GM12892 (cell line): ENCODE measurements around the gene FUT7.

ENCODE experiments used
- DNase-seq: peaks from one replicate; pipeline ENCODE4 v3.0.0; 2011; ENCODE audit not compliant: insufficient read length
- FAIRE-seq: peaks from 2 replicates; lab custom pipeline; 2011; peaks lifted over from hg19 to GRCh38; lab: Jason Lieb, UNC
- POLR2A ChIP-seq: IDR thresholded peaks from 2 replicates; pipeline ENCODE4 v1.6.1; 2011; ENCODE audit warnings: low read depth, low read length, control low read depth
- POLR2AphosphoS5 ChIP-seq: IDR thresholded peaks from 2 replicates; pipeline ENCODE4 v1.6.1; 2011; ENCODE audit warnings: low read depth, low read length, control low read depth
- TAF1 ChIP-seq: IDR thresholded peaks from 2 replicates; pipeline ENCODE4 v1.6.1; 2011; ENCODE audit warnings: low read depth, mild to moderate bottlenecking, control low read depth, low read length, borderline replicate concordance

The FUT7 gene

GRCh38 chr9:137052998-137053943, 21.4 kb upstream of the FUT7 start:
- DNase-seq, result no peak
- FAIRE-seq, result no peak
- TF ChIP-seq TAF1, result no peak
- TF ChIP-seq POLR2A, result no peak
- no peak for TF ChIP-seq POLR2AphosphoS5

DNA sequence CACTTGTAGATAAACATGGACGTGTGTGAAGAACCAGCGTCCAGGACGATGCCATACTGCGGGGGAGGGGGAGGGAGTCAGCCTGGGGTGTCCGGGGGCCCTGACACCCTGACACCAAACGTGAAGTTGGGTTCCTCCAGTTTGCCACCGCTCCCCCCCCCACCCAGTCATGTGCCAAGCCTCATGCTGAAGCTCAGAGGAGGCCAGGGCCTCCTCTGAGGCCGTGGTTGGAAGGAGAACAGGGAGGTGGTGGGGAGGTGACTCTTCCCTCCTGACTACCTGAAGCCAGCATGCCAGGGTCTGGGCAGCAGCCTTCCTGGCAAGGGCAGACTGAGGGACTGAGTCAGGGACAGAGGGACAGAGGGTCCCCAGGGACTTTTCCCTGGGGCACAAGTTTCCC, 20.4 kb upstream of the FUT7 start:
- TF ChIP-seq POLR2AphosphoS5, result no peak
- TF ChIP-seq POLR2A, result no peak
- no peak for TF ChIP-seq TAF1
- FAIRE-seq (no peak), DNase-seq (no peak)

GRCh38 chr9:137051145-137051724, 19.3 kb upstream of the FUT7 start:
- FAIRE-seq (no peak), DNase-seq (no peak)
- TF ChIP-seq POLR2A (no peak), POLR2AphosphoS5 (no peak), TAF1 (no peak)

DNA sequence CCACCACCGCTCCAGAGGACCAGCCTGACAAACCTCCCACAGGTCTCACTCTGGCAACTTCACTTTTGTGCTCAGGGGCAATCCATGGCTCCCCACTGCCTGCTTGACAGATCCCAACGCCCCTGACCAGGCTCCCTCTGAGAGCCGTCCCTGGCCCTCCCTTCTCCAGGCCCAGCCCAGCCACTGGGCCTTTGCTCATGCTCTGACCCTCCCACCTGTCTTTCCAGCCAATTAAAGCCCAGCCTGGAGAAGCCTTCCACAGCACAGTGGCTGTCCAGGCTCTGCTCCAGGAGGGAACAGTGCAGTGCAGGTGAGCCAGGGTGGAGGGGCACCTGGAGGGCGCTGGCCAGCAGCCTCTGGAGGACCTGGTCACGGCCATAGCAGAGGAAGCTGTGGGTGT, 18.7 kb upstream of the FUT7 start:
- FAIRE-seq (no peak), DNase-seq (no peak)
- no peak for TF ChIP-seq POLR2AphosphoS5
- no peak for TF ChIP-seq POLR2A
- TF ChIP-seq TAF1, result no peak

GRCh38 chr9:137049544-137050449, 17.9 kb upstream of the FUT7 start:
- no peak for DNase-seq
- no peak for TF ChIP-seq TAF1
- no peak for TF ChIP-seq POLR2AphosphoS5
- no peak for TF ChIP-seq POLR2A
- FAIRE-seq, result no peak

- TF ChIP-seq POLR2A, result no peak
- no peak for TF ChIP-seq POLR2AphosphoS5
- TF ChIP-seq TAF1, result no peak
- FAIRE-seq (no peak), DNase-seq (no peak)
Measured at GRCh38 chr9:137048655-137049543, 17.0 kb upstream of the FUT7 start.

- peak; percentile 72 for FAIRE-seq
- no peak for TF ChIP-seq TAF1
- no peak for TF ChIP-seq POLR2AphosphoS5
- TF ChIP-seq POLR2A, result no peak
- DNase-seq, result peak; percentile 97
Measured at GRCh38 chr9:137046088-137046787, 14.3 kb upstream of the FUT7 start, which contains the start of gene NPDC1. TSS of gene NPDC1 (minus strand) at chr9:137046177. CDS start at chr9:137045989, 188 bp downstream.

- no peak for FAIRE-seq
- TF ChIP-seq TAF1, result no peak
- no peak for TF ChIP-seq POLR2AphosphoS5
- no peak for TF ChIP-seq POLR2A
- DNase-seq, result no peak
Measured at GRCh38 chr9:137045294-137046087, 13.6 kb upstream of the FUT7 start.
